Measurements from ENCODE around the gene CELSR1.

The CELSR1 gene

GRCh38 chr22:46551996-46552395 is 14.6 kb upstream of the CELSR1 start:
- TF ChIP-seq CTCF (IDR thresholded peaks at IDR 0.05): no peak

- no peak for TF ChIP-seq CTCF (IDR thresholded peaks at IDR 0.05)
Measured at GRCh38 chr22:46551321-46551720, 13.9 kb upstream of the CELSR1 start.

- TF ChIP-seq CTCF (IDR thresholded peaks at IDR 0.05): no peak
Measured at GRCh38 chr22:46549971-46550641, 12.7 kb upstream of the CELSR1 start.

GRCh38 chr22:46549563-46549840 is 12.1 kb upstream of the CELSR1 start:
- no peak for TF ChIP-seq CTCF (IDR thresholded peaks at IDR 0.05)

GRCh38 chr22:46547883-46548244 is 10.4 kb upstream of the CELSR1 start:
- TF ChIP-seq CTCF (IDR thresholded peaks at IDR 0.05): no peak

GRCh38 chr22:46547179-46547882 is 9.9 kb upstream of the CELSR1 start:
- TF ChIP-seq CTCF (IDR thresholded peaks at IDR 0.05): no peak

- no peak for TF ChIP-seq CTCF (IDR thresholded peaks at IDR 0.05)
Measured at GRCh38 chr22:46546466-46547178, 9.2 kb upstream of the CELSR1 start.
